ENCODE measurements around the gene ETFBKMT. TPM values are rescaled to one million over a fixed set of nuclear protein-coding genes. Genes with fewer than 3 reads are reported as not detected.
A peak's percentile ranks its signal among the peaks of the same experiment; 100 is the strongest.
"Not testable (repeated sequence)": the region's sequence is repeated elsewhere in the genome, so short reads cannot be mapped to it uniquely, and the experiment has no call there.

Gene ETFBKMT
- total RNA-seq, 2 experiments from 2014 or later = 1.3 to 1.4 TPM

DNA sequence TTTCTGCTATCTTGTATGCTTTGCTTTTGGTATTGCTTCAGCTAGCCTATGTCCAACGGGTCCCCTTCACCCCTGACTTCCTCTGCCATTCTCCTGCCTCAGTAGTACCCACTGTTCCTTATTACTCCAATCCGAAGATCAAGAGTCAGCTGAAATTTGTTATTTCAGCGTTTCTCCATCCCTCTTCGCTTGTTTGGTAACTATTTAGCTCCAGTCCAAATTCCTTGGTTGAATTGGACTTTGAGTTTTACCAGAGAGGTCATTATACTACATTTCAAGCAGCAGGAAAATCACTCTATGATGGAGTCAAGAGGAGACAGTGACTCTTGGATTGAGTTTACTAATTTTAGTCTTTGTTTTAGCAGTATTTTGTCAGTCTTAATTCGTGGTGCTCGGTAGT is 4.5 kb downstream of the ETFBKMT start:
- H3K27ac Mint-ChIP-seq = no peak overlapping the region
- CTCF ChIA-PET = interaction anchor here (1.1 kb wide), 1 partner anchor 11 kb away, joined by 3 read pairs; no protein-coding TSS in a partner anchor
- no peaks in the 10 kb centered on the region for H3K27me3 Mint-ChIP-seq
- POLR2A ChIA-PET = no interaction called here
- H3K4me3 Mint-ChIP-seq = no peak overlapping the region
- H3K9me3 Mint-ChIP-seq = peaks cover 9% of the 10 kb centered on the region
- no peak for DNase-seq
- peaks cover 3% of the 10 kb centered on the region for H3K36me3 Mint-ChIP-seq (ENCODE audit: low read depth)
- H3K4me1 Mint-ChIP-seq = peaks cover 14% of the 10 kb centered on the region

DNA sequence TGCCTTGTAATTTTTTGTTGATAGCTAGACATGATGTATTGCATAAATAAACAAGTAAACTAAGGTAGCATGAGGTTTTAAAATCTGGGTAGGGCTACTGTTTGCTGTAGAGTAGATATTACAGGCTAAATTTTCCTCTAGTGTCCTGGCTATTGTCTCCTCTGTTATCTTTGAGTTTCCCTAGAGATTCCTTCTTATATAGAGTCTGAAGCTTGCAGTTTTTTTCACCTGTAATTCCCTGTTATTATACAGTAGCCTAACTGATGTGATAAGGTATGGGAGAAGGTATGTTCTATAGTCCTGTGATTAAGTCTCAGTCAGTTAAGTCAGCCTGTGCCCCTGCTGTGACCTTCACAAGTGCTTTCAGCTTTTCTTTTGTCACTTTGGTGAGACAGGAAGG is 9.5 kb downstream of the ETFBKMT start:
- Mint-ChIP-seq H3K4me1 (no peaks in the 10 kb centered on the region), H3K36me3 (ENCODE audit: low read depth) (no peaks in the 10 kb centered on the region), H3K9me3 (peaks cover 14% of the 10 kb centered on the region), H3K4me3 (no peak overlapping the region), H3K27ac (no peak overlapping the region), H3K27me3 (no peaks in the 10 kb centered on the region)
- CTCF ChIA-PET = interaction anchor here (0.6 to 2.5 kb wide), 2 partner anchors 16 to 255 kb away, joined by 3 to 9 read pairs; no protein-coding TSS in a partner anchor
- DNase-seq = no peak
- POLR2A ChIA-PET = interaction anchor here (0.9 to 1.0 kb wide), 2 partner anchors 10 to 16 kb away, joined by 3 read pairs; partner anchors contain the start of gene ETFBKMT

DNA sequence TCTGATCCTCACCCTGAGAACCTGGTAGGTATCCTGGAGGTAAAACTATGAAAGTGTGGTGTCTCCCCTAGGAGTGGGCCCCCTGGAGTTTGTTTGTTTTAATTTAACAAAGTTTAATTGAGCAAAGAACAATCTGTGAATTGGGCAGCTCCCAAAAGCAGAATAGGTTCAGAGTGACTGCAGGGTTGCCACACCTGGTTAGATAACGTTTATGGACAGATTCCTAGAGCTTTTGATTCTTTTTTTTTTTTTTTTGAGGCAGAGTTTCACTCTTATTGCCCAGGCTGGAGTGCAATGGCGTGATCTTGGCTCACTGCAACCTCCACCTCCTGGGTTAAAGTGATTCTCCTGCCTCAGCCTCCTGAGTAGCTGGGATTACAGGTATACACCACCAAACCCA is 10.1 kb downstream of the ETFBKMT start:
- peaks cover 14% of the 10 kb centered on the region for H3K9me3 Mint-ChIP-seq
- H3K27ac Mint-ChIP-seq; DNase-seq; H3K36me3 Mint-ChIP-seq (ENCODE audit: low read depth); H3K27me3 Mint-ChIP-seq; H3K4me1 Mint-ChIP-seq; H3K4me3 Mint-ChIP-seq: not testable (repeated sequence)
- ChIA-PET POLR2A (interaction anchor here (1.0 kb wide), 1 partner anchor 10 kb away, joined by 3 read pairs; the partner anchor contains the start of gene ETFBKMT), CTCF (interaction anchor here (0.7 to 2.5 kb wide), 2 partner anchors 16 to 849 kb away, joined by 3 to 9 read pairs; no protein-coding TSS in a partner anchor)

DNA sequence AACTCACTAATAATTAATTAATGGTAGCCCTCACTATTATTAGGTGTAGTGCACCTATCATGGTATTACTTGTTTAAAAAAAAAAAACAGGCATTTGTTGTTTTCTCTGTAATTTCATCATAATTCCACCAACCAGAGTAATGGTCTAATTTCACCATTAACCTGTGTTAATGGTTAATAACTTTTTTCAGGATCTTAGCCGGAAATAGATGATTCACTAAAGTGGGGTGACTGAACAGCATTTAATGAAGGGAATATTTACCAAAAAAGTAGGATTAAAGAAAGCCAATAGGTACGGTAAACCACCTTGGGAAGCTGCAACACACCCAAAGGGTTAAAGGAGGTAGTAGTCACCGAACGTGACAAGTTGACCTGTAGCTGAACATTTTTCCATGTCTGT is 13.0 kb downstream of the ETFBKMT start:
- Mint-ChIP-seq H3K27me3 (no peaks in the 10 kb centered on the region), H3K36me3 (ENCODE audit: low read depth) (no peaks in the 10 kb centered on the region), H3K4me3 (no peak overlapping the region), H3K4me1 (no peaks in the 10 kb centered on the region), H3K9me3 (peaks cover 12% of the 10 kb centered on the region), H3K27ac (no peak overlapping the region)
- no peak for DNase-seq
- CTCF ChIA-PET = interaction anchor here (1.9 kb wide), 1 partner anchor 10 kb away, joined by 9 read pairs; no protein-coding TSS in a partner anchor
- POLR2A ChIA-PET = no interaction called here

DNA sequence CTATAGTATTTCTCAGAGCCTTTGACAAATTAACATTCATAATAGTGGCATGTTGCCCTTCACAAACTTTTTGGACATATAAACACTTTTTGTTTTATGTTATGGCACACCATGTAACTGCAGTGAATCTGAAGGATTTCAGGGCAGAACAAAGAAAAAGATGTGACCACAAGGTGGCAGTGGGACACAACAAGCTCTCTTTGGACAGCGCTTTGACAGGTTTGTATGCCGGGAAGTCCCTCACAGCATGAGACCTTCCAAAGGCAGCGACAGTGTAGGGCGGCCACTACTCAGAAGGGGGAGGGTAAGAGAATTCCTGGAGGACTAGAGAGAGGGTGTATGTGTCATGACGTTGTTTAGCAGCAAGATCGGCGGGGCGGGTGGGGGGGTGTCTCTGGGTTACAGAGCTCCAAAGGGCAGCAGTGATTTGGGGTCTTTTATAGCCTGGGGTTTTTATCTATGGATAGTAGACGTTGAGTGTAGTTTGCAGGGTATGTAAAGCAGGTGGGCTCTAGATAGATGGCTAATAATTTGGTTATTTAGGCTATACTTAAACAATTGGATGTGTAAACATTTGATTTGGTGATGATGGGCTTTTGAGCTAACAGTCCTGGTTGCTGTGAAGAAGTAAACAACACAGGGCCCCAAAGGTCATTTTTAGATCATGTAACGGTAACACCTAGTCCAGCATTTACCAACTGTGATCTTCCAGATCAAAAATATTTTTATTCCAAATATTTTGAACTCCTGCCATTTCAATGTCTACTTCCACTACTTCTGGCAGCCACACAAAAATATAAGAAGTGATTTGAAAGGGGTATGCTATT is 22.9 kb downstream of the ETFBKMT start:
- DNase-seq = peak; percentile 74
- H3K27ac Mint-ChIP-seq = no peak overlapping the region
- no peaks in the 10 kb centered on the region for H3K27me3 Mint-ChIP-seq
- ChIA-PET POLR2A (interaction anchor here (1.1 to 2.7 kb wide), 4 partner anchors 23 to 278 kb away, joined by 3 to 17 read pairs (median 6); partner anchors contain the start of genes ETFBKMT and RESF1), CTCF (interaction anchor here (0.7 to 3.2 kb wide), 16 partner anchors 10 to 630 kb away, joined by 3 to 31 read pairs (median 4); partner anchors contain the start of gene RESF1)
- H3K36me3 Mint-ChIP-seq (ENCODE audit: low read depth) = peaks cover 19% of the 10 kb centered on the region
- H3K9me3 Mint-ChIP-seq = peaks cover 9% of the 10 kb centered on the region
- no peak overlapping the region for H3K4me3 Mint-ChIP-seq
- H3K4me1 Mint-ChIP-seq = peaks cover 14% of the 10 kb centered on the region

DNA sequence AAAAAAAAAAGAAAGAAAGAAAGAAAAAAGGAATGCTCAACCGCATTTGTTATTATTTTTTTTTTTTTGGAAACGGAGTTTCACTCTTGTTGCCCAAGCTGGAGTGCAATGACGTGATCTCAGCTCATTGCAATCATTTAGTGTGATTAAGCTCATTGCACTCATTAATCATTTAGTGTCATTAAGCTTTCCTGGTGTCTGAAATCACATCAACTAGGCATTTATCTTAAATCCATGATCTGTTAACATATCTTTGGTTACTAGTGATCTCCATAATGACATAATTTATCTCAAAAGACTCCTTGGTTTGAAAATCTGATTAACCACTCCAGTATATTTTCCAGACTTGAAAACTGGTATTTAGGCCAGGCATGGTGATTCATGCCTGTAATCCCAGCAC is 26.3 kb downstream of the ETFBKMT start:
- H3K4me1 Mint-ChIP-seq = peaks cover 14% of the 10 kb centered on the region
- no peaks in the 10 kb centered on the region for H3K27me3 Mint-ChIP-seq
- CTCF ChIA-PET = interaction anchor here (0.6 to 1.1 kb wide), 2 partner anchors 33 to 413 kb away, joined by 3 to 4 read pairs; no protein-coding TSS in a partner anchor
- H3K4me3 Mint-ChIP-seq = no peak overlapping the region
- H3K27ac Mint-ChIP-seq = no peak overlapping the region
- POLR2A ChIA-PET = no interaction called here
- peaks cover 12% of the 10 kb centered on the region for H3K9me3 Mint-ChIP-seq
- DNase-seq = no peak
- H3K36me3 Mint-ChIP-seq (ENCODE audit: low read depth) = peaks cover 25% of the 10 kb centered on the region

DNA sequence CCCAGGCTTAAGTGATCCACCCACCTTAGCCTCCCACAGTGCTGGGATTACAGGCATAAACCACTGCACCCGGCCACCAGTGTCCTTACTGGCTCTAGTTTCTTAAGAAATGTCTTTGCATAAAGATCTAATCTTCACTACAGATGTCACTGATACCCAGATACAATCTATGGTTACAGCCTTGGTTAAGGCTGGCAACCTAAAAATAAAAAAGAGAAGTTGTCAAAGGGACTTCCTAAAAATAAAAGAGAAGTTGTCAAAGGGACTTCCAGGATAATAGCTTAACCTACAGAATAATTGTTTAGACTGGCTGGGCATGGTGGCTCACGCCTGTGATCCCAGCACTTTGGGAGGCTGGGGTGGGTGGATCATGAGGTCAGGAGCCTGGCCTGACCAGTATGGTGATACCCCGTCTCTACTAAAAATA is 27.6 kb downstream of the ETFBKMT start:
- peaks cover 12% of the 10 kb centered on the region for H3K4me1 Mint-ChIP-seq
- H3K27me3 Mint-ChIP-seq = no peaks in the 10 kb centered on the region
- ChIA-PET CTCF (no interaction called here), POLR2A (no interaction called here)
- H3K36me3 Mint-ChIP-seq (ENCODE audit: low read depth) = peaks cover 26% of the 10 kb centered on the region
- H3K27ac Mint-ChIP-seq = no peak overlapping the region
- no peak for DNase-seq
- no peak overlapping the region for H3K4me3 Mint-ChIP-seq
- peaks cover 11% of the 10 kb centered on the region for H3K9me3 Mint-ChIP-seq

DNA sequence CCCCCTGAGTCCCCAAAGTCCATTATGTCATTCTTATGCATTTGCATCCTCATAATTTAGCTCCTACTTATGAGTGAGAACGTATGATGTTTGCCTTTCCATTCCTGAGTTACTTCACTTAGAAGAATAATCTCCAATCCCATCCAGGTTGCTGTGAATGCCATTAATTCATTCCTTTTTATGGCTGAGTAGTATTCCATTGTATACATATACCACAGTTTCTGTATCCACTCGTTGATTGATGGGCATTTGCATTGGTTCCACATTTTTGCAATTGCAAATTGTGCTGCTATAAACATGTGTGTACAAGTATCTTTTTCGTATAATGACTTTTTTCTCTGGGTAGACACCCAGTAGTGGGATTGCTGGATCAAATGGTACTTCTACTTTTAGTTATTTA is 30.4 kb downstream of the ETFBKMT start:
- DNase-seq, H3K27me3 Mint-ChIP-seq, H3K27ac Mint-ChIP-seq, H3K4me3 Mint-ChIP-seq, CTCF ChIA-PET, POLR2A ChIA-PET, H3K4me1 Mint-ChIP-seq, H3K9me3 Mint-ChIP-seq: not testable (repeated sequence)
- H3K36me3 Mint-ChIP-seq (ENCODE audit: low read depth) = peaks cover 18% of the 10 kb centered on the region

DNA sequence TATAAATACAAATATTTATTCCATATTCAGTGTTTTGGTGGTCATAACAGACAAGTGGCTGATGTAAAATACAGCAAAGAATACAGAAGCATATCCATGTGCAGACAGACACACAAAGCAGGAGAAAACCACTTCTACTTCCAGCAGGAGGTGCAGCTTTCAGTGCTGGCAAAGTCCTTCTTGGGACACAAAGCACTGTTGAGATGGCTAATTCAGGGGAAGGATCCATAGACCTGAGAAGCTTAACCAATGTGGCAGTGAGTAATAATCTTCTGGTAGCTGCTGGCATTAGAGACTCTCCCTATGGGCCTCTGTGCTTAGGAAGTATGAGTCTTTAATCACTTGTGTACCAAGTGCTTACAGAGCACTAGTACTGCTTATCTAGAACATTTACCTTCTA is 42.6 kb downstream of the ETFBKMT start:
- Mint-ChIP-seq H3K9me3 (peaks cover 2% of the 10 kb centered on the region), H3K4me1 (no peaks in the 10 kb centered on the region), H3K27ac (no peak overlapping the region), H3K36me3 (ENCODE audit: low read depth) (peaks cover 8% of the 10 kb centered on the region), H3K27me3 (no peaks in the 10 kb centered on the region), H3K4me3 (no peak overlapping the region)
- POLR2A ChIA-PET = interaction anchor here (0.6 kb wide), 1 partner anchor 50 kb away, joined by 4 read pairs; no protein-coding TSS in a partner anchor
- DNase-seq = no peak
- CTCF ChIA-PET = interaction anchor here (1.2 to 1.3 kb wide), 2 partner anchors 9 to 259 kb away, joined by 3 read pairs; no protein-coding TSS in a partner anchor

DNA sequence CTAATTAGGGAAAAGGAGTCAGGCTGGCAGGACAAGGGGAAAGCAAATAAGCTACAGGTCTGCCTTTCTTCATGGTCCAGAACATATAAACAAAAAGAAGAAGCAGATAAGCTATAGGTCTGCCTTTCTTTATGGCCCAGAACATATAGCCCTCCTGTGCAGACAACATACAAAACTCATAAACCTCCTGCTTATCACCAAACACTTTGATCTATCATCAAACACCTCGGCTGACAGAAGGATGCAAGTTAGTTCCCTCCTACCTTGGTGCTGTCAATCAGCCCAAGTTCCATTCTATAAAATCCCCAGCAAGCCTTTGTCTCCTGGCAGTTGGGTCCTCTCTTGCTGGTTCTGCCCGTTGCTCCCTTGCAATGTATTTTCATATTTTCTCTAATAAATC is 46.1 kb downstream of the ETFBKMT start:
- ChIA-PET POLR2A (no interaction called here), CTCF (interaction anchor here (0.6 to 0.7 kb wide), 2 partner anchors 68 to 125 kb away, joined by 4 read pairs; no protein-coding TSS in a partner anchor)
- Mint-ChIP-seq H3K36me3 (ENCODE audit: low read depth) (peaks cover 19% of the 10 kb centered on the region), H3K4me3 (no peak overlapping the region), H3K27me3 (no peaks in the 10 kb centered on the region), H3K27ac (no peak overlapping the region), H3K4me1 (no peaks in the 10 kb centered on the region), H3K9me3 (peaks cover 23% of the 10 kb centered on the region)
- DNase-seq = no peak

DNA sequence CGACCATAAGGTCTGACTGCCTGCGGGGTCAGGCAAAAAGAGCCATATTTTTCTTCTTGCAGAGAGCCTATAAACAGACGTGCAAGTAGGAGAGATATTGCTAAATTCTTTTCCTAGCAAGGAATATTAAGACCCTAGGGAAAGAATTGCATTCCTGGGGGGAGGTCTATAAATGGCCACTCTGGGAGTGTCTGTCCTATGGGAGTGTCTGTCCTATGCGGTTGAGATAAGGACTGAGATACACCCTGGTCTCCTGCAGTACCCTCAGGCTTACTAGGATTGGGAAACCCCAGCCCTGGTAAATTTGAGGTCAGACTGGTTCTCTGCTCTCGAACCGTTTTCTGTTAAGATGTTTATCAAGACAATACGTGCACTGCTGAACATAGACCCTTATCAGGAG is 48.6 kb downstream of the ETFBKMT start:
- POLR2A ChIA-PET, H3K4me3 Mint-ChIP-seq, H3K27ac Mint-ChIP-seq, CTCF ChIA-PET, DNase-seq, H3K4me1 Mint-ChIP-seq, H3K27me3 Mint-ChIP-seq: not testable (repeated sequence)
- peaks cover 20% of the 10 kb centered on the region for H3K36me3 Mint-ChIP-seq (ENCODE audit: low read depth)
- H3K9me3 Mint-ChIP-seq = peaks cover 27% of the 10 kb centered on the region

DNA sequence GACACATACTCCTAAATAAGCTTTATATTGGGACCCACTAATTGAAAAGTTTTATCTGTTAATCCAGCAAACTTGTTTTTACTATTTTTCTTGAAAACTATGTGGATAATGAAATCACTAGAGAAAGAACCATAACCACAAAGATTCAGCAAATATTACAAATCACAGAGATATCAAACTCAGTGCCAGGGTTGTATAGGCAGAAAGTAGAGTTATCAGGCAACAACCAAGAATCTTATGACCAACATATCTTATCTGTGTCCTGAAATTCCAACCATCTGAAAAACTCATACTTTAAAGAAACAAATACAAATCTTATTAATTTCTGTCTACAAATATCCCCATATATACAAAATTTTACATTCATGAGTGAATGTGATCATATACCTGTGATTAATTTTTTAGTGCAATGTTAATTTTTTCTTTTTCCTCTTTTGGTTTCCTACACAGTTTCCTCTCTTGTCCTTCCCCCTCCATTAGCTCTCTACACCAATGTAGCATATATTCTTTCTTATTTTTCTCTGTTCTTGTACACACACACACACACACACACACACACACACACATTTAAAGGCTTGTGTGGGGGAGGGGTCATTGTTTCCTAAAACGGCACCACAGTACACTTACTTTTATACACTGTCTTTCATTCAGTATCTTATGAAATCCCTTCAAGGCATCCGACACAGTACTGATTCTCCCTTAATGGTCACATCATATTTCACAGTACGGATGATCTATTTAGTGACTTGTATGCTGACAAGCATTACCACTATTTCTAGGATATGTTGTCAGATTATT is 50.7 kb downstream of the ETFBKMT start:
- no peaks in the 10 kb centered on the region for H3K27me3 Mint-ChIP-seq
- H3K4me1 Mint-ChIP-seq = no peaks in the 10 kb centered on the region
- H3K36me3 Mint-ChIP-seq (ENCODE audit: low read depth) = peaks cover 20% of the 10 kb centered on the region
- no peak overlapping the region for H3K4me3 Mint-ChIP-seq
- no peak overlapping the region for H3K27ac Mint-ChIP-seq
- ChIA-PET POLR2A (no interaction called here), CTCF (no interaction called here)
- DNase-seq = no peak
- H3K9me3 Mint-ChIP-seq = peaks cover 27% of the 10 kb centered on the region

DNA sequence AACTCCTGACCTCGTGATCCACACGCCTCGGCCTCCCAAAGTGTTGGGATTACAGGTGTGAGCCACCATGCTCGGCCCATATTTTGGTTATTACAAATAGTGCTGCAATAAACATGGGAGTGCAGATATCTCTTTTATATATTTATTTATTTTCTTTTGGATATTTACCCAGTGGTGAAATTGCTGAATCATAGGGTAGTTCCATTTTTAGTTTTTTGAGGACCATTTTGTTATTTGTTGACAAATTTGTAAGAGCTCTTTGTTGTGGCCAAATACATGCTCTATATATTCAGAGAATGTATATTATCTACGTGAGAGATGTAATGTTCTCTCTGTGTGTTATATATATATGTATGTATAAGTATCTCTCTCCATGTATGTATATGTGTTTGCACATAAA is 53.4 kb downstream of the ETFBKMT start:
- Mint-ChIP-seq H3K9me3 (peaks cover 31% of the 10 kb centered on the region), H3K4me1 (no peaks in the 10 kb centered on the region), H3K27me3 (no peaks in the 10 kb centered on the region), H3K4me3 (no peak overlapping the region), H3K27ac (no peak overlapping the region), H3K36me3 (ENCODE audit: low read depth) (peaks cover 16% of the 10 kb centered on the region)
- DNase-seq = no peak
- POLR2A ChIA-PET = no interaction called here
- CTCF ChIA-PET = no interaction called here
